Kidney capillary endothelial cell (primary cell): ENCODE data around the gene PLEKHG5.

Source experiments
- DNase-seq: peaks from one replicate; pipeline ENCODE4 v3.0.0-alpha.2; 2018; ENCODE audit warnings: low spot score

Gene PLEKHG5

GRCh38 chr1:6477039-6477820 lies 14.2 kb downstream of the PLEKHG5 start:
- DNase-seq, result no peak

GRCh38 chr1:6476483-6476882 lies 15.0 kb downstream of the PLEKHG5 start:
- DNase-seq, result no peak

GRCh38 chr1:6475381-6476133 lies 15.9 kb downstream of the PLEKHG5 start:
- no peak for DNase-seq

GRCh38 chr1:6474815-6475282 lies 16.6 kb downstream of the PLEKHG5 start:
- no peak for DNase-seq

GRCh38 chr1:6473974-6474814 lies 17.3 kb downstream of the PLEKHG5 start:
- no peak for DNase-seq

GRCh38 chr1:6473156-6473555 lies 18.3 kb downstream of the PLEKHG5 start:
- DNase-seq, result no peak

- DNase-seq, result no peak
Measured at GRCh38 chr1:6472391-6472790, 19.1 kb downstream of the PLEKHG5 start.

- DNase-seq, result no peak
Measured at GRCh38 chr1:6471970-6472368, 19.5 kb downstream of the PLEKHG5 start.

- DNase-seq, result no peak
Measured at GRCh38 chr1:6471086-6471969, 20.1 kb downstream of the PLEKHG5 start.

- DNase-seq, result no peak
Measured at GRCh38 chr1:6470132-6471085, 21.1 kb downstream of the PLEKHG5 start.

- no peak for DNase-seq
Measured at GRCh38 chr1:6468729-6469461, 22.6 kb downstream of the PLEKHG5 start.

GRCh38 chr1:6467744-6468688 lies 23.5 kb downstream of the PLEKHG5 start:
- DNase-seq, result no peak

GRCh38 chr1:6467224-6467623 lies 24.2 kb downstream of the PLEKHG5 start:
- no peak for DNase-seq

- DNase-seq, result no peak
Measured at GRCh38 chr1:6466751-6467150, 24.7 kb downstream of the PLEKHG5 start.

- no peak for DNase-seq
Measured at GRCh38 chr1:6466023-6466422, 25.4 kb downstream of the PLEKHG5 start, which contains the start of gene TNFRSF25. Gene TNFRSF25 (minus strand): TSS chr1:6466173. CDS start chr1:6466107, 66 bp downstream.

- no peak for DNase-seq
Measured at GRCh38 chr1:6465461-6466005, 25.9 kb downstream of the PLEKHG5 start.

GRCh38 chr1:6464915-6465314 lies 26.6 kb downstream of the PLEKHG5 start:
- no peak for DNase-seq

GRCh38 chr1:6464514-6464836 lies 27.0 kb downstream of the PLEKHG5 start:
- no peak for DNase-seq
